Osteoblast (primary cell): ENCODE data around the gene GIPC2. TPM values are rescaled to one million over a fixed set of nuclear protein-coding genes. Genes with fewer than 3 reads are reported as not detected.

Experiments
- DNase-seq: peaks from one replicate; pipeline ENCODE4 v3.0.0; 2011; ENCODE audit warnings: low spot score, mixed read lengths; ENCODE audit not compliant: insufficient read length; ENCODE audit errors: missing footprints
- H2AFZ ChIP-seq: 2 replicates; pipeline ENCODE4 v1.6.0; 2011; ENCODE audit warnings: mild to moderate bottlenecking, low read length
- H3K27ac ChIP-seq: 2 replicates; pipeline ENCODE4 v1.5.1; 2011; ENCODE audit warnings: mild to moderate bottlenecking, low read depth, low read length, moderate library complexity
- H3K27me3 ChIP-seq: 2 replicates; pipeline ENCODE4 v1.6.0; 2012; ENCODE audit warnings: mild to moderate bottlenecking, control low read depth, inconsistent platforms, low read length, moderate library complexity; ENCODE audit not compliant: insufficient read depth
- H3K36me3 ChIP-seq: 2 replicates; pipeline ENCODE4 v1.5.1; 2011; ENCODE audit warnings: mild to moderate bottlenecking, low read length, control low read depth, moderate library complexity; ENCODE audit not compliant: insufficient read depth
- H3K4me1 ChIP-seq: 2 replicates; pipeline ENCODE4 v1.5.1; 2011; ENCODE audit warnings: mild to moderate bottlenecking, low read length, control low read depth, moderate library complexity; ENCODE audit not compliant: insufficient read depth
- H3K4me2 ChIP-seq: 2 replicates; pipeline ENCODE4 v1.6.0; 2011; ENCODE audit warnings: mild to moderate bottlenecking, low read length; ENCODE audit not compliant: insufficient read depth
- H3K4me3 ChIP-seq: fragments of 200-600 bp; sonication (generic); 3 replicates; pipeline ENCODE4 v1.5.1; 2012; ENCODE audit warnings: mild to moderate bottlenecking, low read length, inconsistent platforms; ENCODE audit not compliant: insufficient read depth
- H3K79me2 ChIP-seq: 2 replicates; pipeline ENCODE4 v1.6.0; 2012; ENCODE audit warnings: mild to moderate bottlenecking, low read length, control low read depth, inconsistent platforms; ENCODE audit not compliant: insufficient read depth
- H3K9me3 ChIP-seq: 2 replicates; pipeline ENCODE4 v1.5.1; 2011; ENCODE audit warnings: low read depth, low read length, control low read depth
- H4K20me1 ChIP-seq: 2 replicates; pipeline ENCODE4 v1.6.0; 2012; ENCODE audit warnings: mild to moderate bottlenecking, low read length, control low read depth; ENCODE audit not compliant: insufficient read depth
- CTCF ChIP-seq: IDR thresholded peaks from 2 replicates; pipeline ENCODE4 v1.5.1; 2011; ENCODE audit warnings: mild to moderate bottlenecking, low read depth, low read length, moderate library complexity; ENCODE audit errors: extremely low read depth
- total RNA-seq: library from RNA; depleted of rRNA; stranded (reverse); fragments of >200 nt; gene quantifications from 2 replicates; pipeline ENCODE4 v1.2.3, GENCODE V29; 2012

GIPC2 gene
- total RNA-seq, 1 donor, result 0.36 TPM

GRCh38 chr1:78068681-78069283 lies 23.0 kb downstream of the GIPC2 start:
- no peak for DNase-seq
- Histone ChIP-seq H4K20me1 (no peaks in the 10 kb centered on the region), H3K36me3 (no peaks in the 10 kb centered on the region), H3K79me2 (no peaks in the 10 kb centered on the region), H3K4me3 (no peak overlapping the region), H3K4me1 (peaks cover 21% of the 10 kb centered on the region), H2AFZ (no peak overlapping the region), H3K27me3 (no peaks in the 10 kb centered on the region), H3K9me3 (no peaks in the 10 kb centered on the region), H3K4me2 (no peak overlapping the region), H3K27ac (no peak overlapping the region)
- TF ChIP-seq CTCF, result no peak

- H3K36me3 ChIP-seq, result no peaks in the 10 kb centered on the region
- H3K79me2 ChIP-seq, result no peaks in the 10 kb centered on the region
- no peak overlapping the region for H3K4me3 ChIP-seq
- H2AFZ ChIP-seq, result no peak overlapping the region
- no peak for TF ChIP-seq CTCF
- peaks cover 21% of the 10 kb centered on the region for H3K4me1 ChIP-seq
- H3K27ac ChIP-seq, result peak overlapping the region; percentile 48
- H3K9me3 ChIP-seq, result no peaks in the 10 kb centered on the region
- no peaks in the 10 kb centered on the region for H4K20me1 ChIP-seq
- no peak for DNase-seq
- H3K27me3 ChIP-seq, result no peaks in the 10 kb centered on the region
- peak overlapping the region; percentile 43 for H3K4me2 ChIP-seq
These were observed 24.0 kb downstream of the GIPC2 start for GRCh38 chr1:78069784-78070183.

GRCh38 chr1:78070210-78070609 lies 24.4 kb downstream of the GIPC2 start:
- H4K20me1 ChIP-seq, result no peaks in the 10 kb centered on the region
- H2AFZ ChIP-seq, result no peak overlapping the region
- no peaks in the 10 kb centered on the region for H3K27me3 ChIP-seq
- peaks cover 21% of the 10 kb centered on the region for H3K4me1 ChIP-seq
- H3K36me3 ChIP-seq, result no peaks in the 10 kb centered on the region
- no peak overlapping the region for H3K4me3 ChIP-seq
- no peaks in the 10 kb centered on the region for H3K79me2 ChIP-seq
- H3K9me3 ChIP-seq, result no peaks in the 10 kb centered on the region
- TF ChIP-seq CTCF, result no peak
- H3K27ac ChIP-seq, result peak overlapping the region; percentile 48
- peak overlapping the region; percentile 43 for H3K4me2 ChIP-seq
- DNase-seq, result no peak

GRCh38 chr1:78070758-78071157 lies 25.0 kb downstream of the GIPC2 start:
- no peaks in the 10 kb centered on the region for H3K27me3 ChIP-seq
- no peaks in the 10 kb centered on the region for H3K36me3 ChIP-seq
- peak overlapping the region; percentile 48 for H3K27ac ChIP-seq
- no peaks in the 10 kb centered on the region for H4K20me1 ChIP-seq
- H2AFZ ChIP-seq, result no peak overlapping the region
- H3K4me2 ChIP-seq, result peak overlapping the region; percentile 43
- no peak overlapping the region for H3K4me3 ChIP-seq
- TF ChIP-seq CTCF, result no peak
- no peaks in the 10 kb centered on the region for H3K79me2 ChIP-seq
- H3K4me1 ChIP-seq, result peaks cover 21% of the 10 kb centered on the region
- peak; percentile 67 for DNase-seq
- no peaks in the 10 kb centered on the region for H3K9me3 ChIP-seq
